Left lung (tissue), 10 donors: Measurements from ENCODE around the gene MOB1A. TPM values are rescaled to one million over a fixed set of nuclear protein-coding genes. Genes with fewer than 3 reads are reported as not detected.
A peak's percentile ranks its signal among the peaks of the same experiment; 100 is the strongest.

ENCODE experiments used
- ATAC-seq: fragments of 200-7000 bp; cut with Tn5 transposase; one replicate; pipeline ENCODE4 v1.9.1; 2020; ENCODE audit warnings: moderate library complexity
- DNase-seq, 4 donors: peaks; one replicate each; pipeline ENCODE4 v3.0.0-alpha.2; 2013 to 2020
- H3K27ac ChIP-seq, 2 donors: fragments of 200-600 bp; sonication (generic) in 1 of 2; one replicate each; pipeline versions ENCODE4 v1.5.0 to v1.8.0; 2020 to 2021
- H3K27me3 ChIP-seq, 2 donors: fragments of 200-600 bp; sonication (generic) in 1 of 2; one replicate each; pipeline versions ENCODE4 v1.5.0 to v1.8.0; 2020 to 2021
- H3K36me3 ChIP-seq, 2 donors: fragments of 200-600 bp; sonication (generic) in 1 of 2; one replicate each; pipeline versions ENCODE4 v1.5.0 to v1.8.0; 2020 to 2021
- H3K4me1 ChIP-seq, 2 donors: fragments of 200-600 bp; one replicate each; pipeline ENCODE4 v1.8.0; 2021
- H3K4me3 ChIP-seq, 2 donors: fragments of 200-600 bp; sonication (generic) in 1 of 2; one replicate each; pipeline versions ENCODE4 v1.5.0 to v1.8.0; 2020 to 2021; ENCODE audit warnings: mild to moderate bottlenecking in 1 of 2
- H3K9me3 ChIP-seq, 2 donors: fragments of 200-600 bp; sonication (generic) in 1 of 2; one replicate each; pipeline versions ENCODE4 v1.5.0 to v1.8.0; 2020 to 2021
- intact Hi-C, 2 donors: fragments of 100-400 bp; cut with DNase I; formaldehyde crosslinking; loops; one replicate each; pipeline versions ENCODE4 v1.11.2 to v1.14.2; 2022
- polyA plus RNA-seq, 6 donors: library from polyadenylated mRNA; unstranded; fragments of 120-200 nt; gene quantifications; one replicate each; pipeline ENCODE4 v1.2.1, GENCODE V29; 2013; ENCODE audit not compliant: insufficient read length in 6 of 6
- total RNA-seq, 2 donors: library from RNA; stranded (reverse); fragmentation: NEBNext Ultra II Directional; extraction: Animal tissue kit (Norgen Biotek cat#: 25700); gene quantifications; one replicate each; pipeline ENCODE4 v1.2.1, GENCODE V29; 2021
- TF ChIP-seq, protein P1 (sequence below), 2 donors: fragments of 200-600 bp; sonication (generic) in 1 of 2; IDR thresholded peaks; one replicate each; pipeline versions ENCODE4 v1.5.0 to v1.8.0; 2021; ENCODE audit warnings: antibody characterized with exemption in 2 of 2
- donor health status: DM: no; HTN: yes; CAD: no.
- donor health status: DM: no; HTN: no; CAD: no.

The MOB1A gene
- total and polyA plus RNA-seq, 8 donors = 78.8 to 154 (median 85.2) TPM

DNA sequence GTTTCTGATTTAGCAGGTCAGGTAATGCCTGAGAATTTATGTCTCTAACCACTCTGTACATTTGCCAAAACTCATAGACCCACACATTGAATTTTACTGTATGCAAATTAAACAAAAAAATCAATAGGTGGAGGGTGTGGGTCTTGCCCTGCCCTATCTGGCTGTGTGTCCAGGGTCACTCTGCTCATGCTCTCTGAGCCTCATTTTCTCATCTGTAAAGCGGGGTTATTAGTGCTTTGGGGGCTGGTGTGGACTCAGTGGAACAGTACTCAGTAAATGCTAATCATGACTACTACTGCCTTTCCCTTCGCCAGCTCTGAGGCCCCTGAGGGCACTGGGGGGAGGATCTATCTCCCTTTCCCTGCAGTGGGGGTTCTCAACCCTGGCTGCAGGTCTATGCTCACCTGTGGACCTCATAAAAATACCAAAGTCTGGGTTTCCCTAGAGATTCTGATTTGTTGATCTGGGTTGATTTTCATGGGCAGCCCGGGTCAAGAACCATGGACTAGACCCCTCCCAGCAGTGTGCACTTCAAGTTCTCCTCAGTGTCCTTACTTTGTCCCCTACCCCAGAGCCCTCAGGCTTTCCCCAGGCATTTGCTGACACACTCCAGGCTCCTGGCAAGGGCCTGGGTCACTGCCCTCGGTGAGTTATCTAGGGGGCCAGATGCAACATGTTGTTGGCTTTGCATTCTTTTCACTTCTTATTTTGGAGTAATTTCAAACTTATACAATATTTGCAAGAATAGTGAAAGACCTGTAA, 47.2 kb upstream of the MOB1A start:
- no peak overlapping the region for H3K27ac ChIP-seq
- no peak for ATAC-seq
- peaks cover 0 to 7% of the 10 kb centered on the region in 2 donors for H3K4me1 ChIP-seq
- intact Hi-C loops = no loop called here
- H3K4me3 ChIP-seq = no peak overlapping the region
- TF ChIP-seq, protein P1, sequence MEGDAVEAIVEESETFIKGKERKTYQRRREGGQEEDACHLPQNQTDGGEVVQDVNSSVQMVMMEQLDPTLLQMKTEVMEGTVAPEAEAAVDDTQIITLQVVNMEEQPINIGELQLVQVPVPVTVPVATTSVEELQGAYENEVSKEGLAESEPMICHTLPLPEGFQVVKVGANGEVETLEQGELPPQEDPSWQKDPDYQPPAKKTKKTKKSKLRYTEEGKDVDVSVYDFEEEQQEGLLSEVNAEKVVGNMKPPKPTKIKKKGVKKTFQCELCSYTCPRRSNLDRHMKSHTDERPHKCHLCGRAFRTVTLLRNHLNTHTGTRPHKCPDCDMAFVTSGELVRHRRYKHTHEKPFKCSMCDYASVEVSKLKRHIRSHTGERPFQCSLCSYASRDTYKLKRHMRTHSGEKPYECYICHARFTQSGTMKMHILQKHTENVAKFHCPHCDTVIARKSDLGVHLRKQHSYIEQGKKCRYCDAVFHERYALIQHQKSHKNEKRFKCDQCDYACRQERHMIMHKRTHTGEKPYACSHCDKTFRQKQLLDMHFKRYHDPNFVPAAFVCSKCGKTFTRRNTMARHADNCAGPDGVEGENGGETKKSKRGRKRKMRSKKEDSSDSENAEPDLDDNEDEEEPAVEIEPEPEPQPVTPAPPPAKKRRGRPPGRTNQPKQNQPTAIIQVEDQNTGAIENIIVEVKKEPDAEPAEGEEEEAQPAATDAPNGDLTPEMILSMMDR (IDR thresholded peaks at IDR 0.05) = no peak
- H3K27me3 ChIP-seq = no peaks in the 10 kb centered on the region
- peaks cover 0 to 8% of the 10 kb centered on the region in 2 donors for H3K36me3 ChIP-seq
- no peaks in the 10 kb centered on the region for H3K9me3 ChIP-seq
- no peak for DNase-seq

DNA sequence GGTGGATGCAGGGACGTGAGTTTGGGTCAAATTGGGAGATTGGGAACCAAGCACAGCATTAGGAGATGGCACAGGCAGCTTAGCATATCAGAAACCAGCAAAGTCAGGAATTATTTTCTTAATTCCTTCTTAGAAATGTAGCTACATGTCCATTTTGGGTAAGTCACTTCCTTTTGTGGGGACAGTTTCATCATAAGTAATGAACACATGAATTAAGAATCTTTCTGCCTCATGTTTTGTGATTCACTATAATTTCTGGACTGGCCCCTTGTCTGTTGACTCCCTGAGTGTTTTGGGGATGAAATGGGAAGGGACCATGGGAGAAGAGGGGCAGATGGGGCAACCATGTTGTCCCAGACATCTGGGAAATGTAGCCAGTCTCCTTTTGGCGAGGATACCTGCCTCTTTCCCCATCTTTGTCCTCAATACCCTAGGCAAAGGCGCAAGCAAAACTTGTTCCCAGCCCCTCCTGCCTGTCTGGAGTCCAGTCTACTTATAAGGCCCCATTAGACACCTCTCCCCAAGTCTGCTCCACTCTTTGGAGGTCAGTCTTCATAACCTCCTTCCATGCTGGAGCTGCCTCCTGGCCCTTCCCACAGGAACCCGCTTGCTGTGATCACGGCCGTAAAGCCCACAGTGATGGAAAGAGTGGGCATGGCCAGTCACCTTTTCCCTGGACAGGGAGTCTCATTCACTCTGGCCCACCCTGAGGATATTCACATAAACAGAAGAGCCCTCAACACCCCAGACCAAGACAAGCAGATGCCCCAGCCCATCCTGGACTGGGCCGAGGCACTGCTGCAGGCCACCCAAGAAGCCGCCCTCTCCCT, 45.5 kb upstream of the MOB1A start:
- no peaks in the 10 kb centered on the region for H3K9me3 ChIP-seq
- intact Hi-C loops = no loop called here
- H3K4me3 ChIP-seq = no peak overlapping the region
- peaks cover 0 to 7% of the 10 kb centered on the region in 2 donors for H3K4me1 ChIP-seq
- H3K27ac ChIP-seq = peak overlapping the region in 1 of 2 donors; percentile 16
- H3K27me3 ChIP-seq = no peaks in the 10 kb centered on the region
- TF ChIP-seq, protein P1 (IDR thresholded peaks at IDR 0.05) = no peak
- ATAC-seq = no peak
- DNase-seq = no peak
- H3K36me3 ChIP-seq = peaks cover 0 to 9% of the 10 kb centered on the region in 2 donors

DNA sequence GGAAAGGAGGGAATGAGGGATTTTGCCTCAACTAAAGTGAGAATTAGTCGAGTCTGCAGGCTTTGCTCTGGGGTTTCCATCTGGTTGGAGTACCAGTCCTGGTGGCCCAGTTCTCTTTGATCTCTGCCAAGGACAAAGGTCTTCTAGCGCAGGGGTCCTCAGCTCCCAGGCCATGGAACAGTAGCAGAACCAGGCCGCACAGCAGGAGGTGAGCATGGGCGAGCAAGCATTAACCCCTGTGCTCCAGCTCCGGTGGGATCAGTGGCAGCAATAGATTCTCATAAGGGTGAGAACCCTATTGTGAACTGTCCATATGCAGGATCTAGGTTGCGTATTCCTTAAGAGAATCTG, 43.6 kb upstream of the MOB1A start:
- TF ChIP-seq, protein P1 (IDR thresholded peaks at IDR 0.05) = no peak
- H3K9me3 ChIP-seq = no peaks in the 10 kb centered on the region

DNA sequence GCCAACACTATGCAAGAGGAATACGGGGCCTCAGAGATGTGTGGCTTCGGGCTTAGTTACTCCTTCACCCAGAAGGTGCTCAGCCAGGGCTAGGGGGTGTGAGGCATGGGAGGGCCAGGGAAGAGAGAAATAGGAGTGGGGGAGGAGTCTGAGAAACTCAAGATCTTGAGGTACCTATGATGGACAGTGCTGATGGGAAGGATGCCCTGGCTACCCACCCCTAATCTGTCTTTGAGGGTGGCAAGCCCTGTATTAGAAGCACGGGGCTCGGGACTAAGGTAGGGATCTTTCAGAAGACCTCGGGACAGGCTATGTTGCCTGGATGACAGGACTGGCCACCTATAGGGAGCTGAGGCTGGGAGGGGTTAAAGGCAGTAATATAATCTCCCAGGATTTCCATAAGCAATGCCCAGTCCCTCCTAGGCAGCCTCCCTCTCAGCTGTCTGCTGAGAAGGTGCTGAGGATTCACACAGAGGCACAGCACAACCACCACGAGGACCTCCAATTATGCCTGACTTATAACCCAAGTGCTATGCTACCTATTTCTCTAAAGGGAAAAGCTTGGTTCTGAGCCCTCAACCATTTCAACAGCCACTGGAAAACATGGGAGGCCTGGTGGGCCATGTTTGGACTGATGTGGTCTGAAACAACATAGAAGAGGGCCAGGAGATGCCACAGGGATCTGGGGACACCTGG, 43.1 kb upstream of the MOB1A start:
- intact Hi-C loops = no loop called here
- peaks cover 0 to 30% of the 10 kb centered on the region in 2 donors for H3K36me3 ChIP-seq
- no peaks in the 10 kb centered on the region for H3K27me3 ChIP-seq
- H3K9me3 ChIP-seq = no peaks in the 10 kb centered on the region
- H3K27ac ChIP-seq = no peak overlapping the region
- ATAC-seq (no peak), DNase-seq (no peak)
- peaks cover 0 to 7% of the 10 kb centered on the region in 2 donors for H3K4me1 ChIP-seq
- no peak overlapping the region for H3K4me3 ChIP-seq
- TF ChIP-seq, protein P1 (IDR thresholded peaks at IDR 0.05) = no peak

More for the DNA sequence above, 43.6 kb upstream of the MOB1A start:
- no peaks in the 10 kb centered on the region for H3K27me3 ChIP-seq
- no peak overlapping the region for H3K27ac ChIP-seq
- peaks cover 0 to 7% of the 10 kb centered on the region in 2 donors for H3K4me1 ChIP-seq
- intact Hi-C loops = no loop called here
- DNase-seq (no peak), ATAC-seq (no peak)
- H3K4me3 ChIP-seq = no peak overlapping the region
- peaks cover 0 to 24% of the 10 kb centered on the region in 2 donors for H3K36me3 ChIP-seq
